IMR-90 (cell line): ENCODE measurements around the gene SLF2. TPM values are rescaled to one million over a fixed set of nuclear protein-coding genes. Genes with fewer than 3 reads are reported as not detected.

ENCODE experiments used
- ATAC-seq: fragments of 200-7000 bp; cut with Tn5 transposase; 2 replicates; pipeline ENCODE4 v1.9.1; 2020; ENCODE audit warnings: low read depth, mild to moderate bottlenecking, moderate library complexity
- BruUV-seq: library from RNA; stranded (reverse); fragments of 400-500 nt; replicated peaks from 2 replicates; lab custom pipeline; 2021; lab: Mats Ljungman, UMichigan
- CTCF ChIA-PET: fragments of 300-600 bp; formaldehyde crosslinking; extraction: SDS; loops from one replicate; lab custom pipeline; 2021; ENCODE audit warnings: antibody characterized with exemption; lab: Yijun Ruan, JAX
- POLR2A ChIA-PET: fragments of 300-600 bp; sonication (Branson Sonifier 250); formaldehyde crosslinking; loops from one replicate; lab custom pipeline; 2022; ENCODE audit warnings: antibody characterized with exemption; ENCODE audit not compliant: unreplicated experiment; lab: Charles Lee
- DNase-seq: peaks from one replicate; pipeline ENCODE4 v3.0.0; 2013
- H2AFZ ChIP-seq: replicated peaks from 2 replicates; pipeline ENCODE3; 2013; ENCODE audit warnings: low read length, mild to moderate bottlenecking; ENCODE audit not compliant: poor library complexity
- H2AK5ac ChIP-seq: 2 replicates; pipeline ENCODE4 v1.6.1; 2013; ENCODE audit warnings: low read depth, low read length, inconsistent platforms
- H2AK9ac ChIP-seq: replicated peaks from 2 replicates; pipeline ENCODE3; 2013; ENCODE audit warnings: mild to moderate bottlenecking, low read depth, low read length, moderate library complexity; ENCODE audit not compliant: poor library complexity
- H2BK120ac ChIP-seq: 2 replicates; pipeline ENCODE4 v1.6.1; 2013; ENCODE audit warnings: low read depth, low read length, inconsistent platforms
- H2BK15ac ChIP-seq: 3 replicates; pipeline ENCODE4 v1.6.1; 2013; ENCODE audit warnings: low read depth, low read length, inconsistent platforms
- H2BK20ac ChIP-seq: 2 replicates; pipeline ENCODE4 v1.6.1; 2013; ENCODE audit warnings: low read depth, mild to moderate bottlenecking, inconsistent platforms, low read length, moderate library complexity
- H2BK5ac ChIP-seq: 2 replicates; pipeline ENCODE4 v1.6.1; 2013; ENCODE audit warnings: mild to moderate bottlenecking, low read depth, low read length, inconsistent platforms; ENCODE audit not compliant: poor library complexity, severe bottlenecking
- H3K14ac ChIP-seq: replicated peaks from 2 replicates; pipeline ENCODE4 v1.6.1; 2013; ENCODE audit warnings: low read depth, low read length, inconsistent platforms
- H3K18ac ChIP-seq: 2 replicates; pipeline ENCODE4 v1.6.1; 2013; ENCODE audit warnings: low read depth, low read length, control low read depth
- H3K23ac ChIP-seq: 2 replicates; pipeline ENCODE4 v1.6.1; 2013; ENCODE audit warnings: low read depth, low read length, inconsistent platforms
- H3K27ac ChIP-seq: 2 replicates; pipeline ENCODE4 v1.5.1; 2013; ENCODE audit warnings: mild to moderate bottlenecking, control low read depth, low read length; ENCODE audit not compliant: insufficient read depth
- H3K27me3 ChIP-seq: 2 replicates; pipeline ENCODE4 v1.6.1; 2013; ENCODE audit warnings: low read length; ENCODE audit not compliant: control insufficient read depth, insufficient read depth
- H3K36me3 ChIP-seq: 2 replicates; pipeline ENCODE4 v1.6.1; 2013; ENCODE audit warnings: low read length, mixed read lengths; ENCODE audit not compliant: control insufficient read depth, insufficient read depth
- H3K4ac ChIP-seq: 2 replicates; pipeline ENCODE4 v1.6.1; 2013; ENCODE audit warnings: low read depth, low read length, inconsistent platforms
- H3K4me1 ChIP-seq: 2 replicates; pipeline ENCODE4 v1.6.1; 2013; ENCODE audit warnings: low read length, mixed read lengths; ENCODE audit not compliant: control insufficient read depth, insufficient read depth
- H3K4me2 ChIP-seq: 2 replicates; pipeline ENCODE4 v1.6.1; 2013; ENCODE audit warnings: low read depth, mild to moderate bottlenecking, control low read depth, low read length, moderate library complexity
- H3K4me3 ChIP-seq: 2 replicates; pipeline ENCODE4 v1.5.1; 2013; ENCODE audit warnings: low read depth, mild to moderate bottlenecking, control low read depth, low read length, moderate library complexity; ENCODE audit not compliant: insufficient read depth
- H3K56ac ChIP-seq: 2 replicates; pipeline ENCODE4 v1.6.1; 2013; ENCODE audit warnings: low read length, inconsistent platforms; ENCODE audit not compliant: insufficient read depth; ENCODE audit errors: extremely low read depth
- H3K79me1 ChIP-seq, 2 experiments: 2 replicates each; pipeline ENCODE4 v1.6.1; 2013; ENCODE audit warnings: low read length in 2 of 2, inconsistent platforms in 1 of 2, low read depth in 1 of 2
- H3K9ac ChIP-seq: 2 replicates; pipeline ENCODE4 v1.6.1; 2013; ENCODE audit warnings: low read depth, low read length, control low read depth
- H3K9me1 ChIP-seq: 2 replicates; pipeline ENCODE4 v1.6.1; 2013; ENCODE audit warnings: low read length, inconsistent platforms; ENCODE audit not compliant: insufficient read depth
- H3K9me3 ChIP-seq: 2 replicates; pipeline ENCODE4 v1.6.1; 2013; ENCODE audit warnings: low read length; ENCODE audit not compliant: control insufficient read depth, insufficient read depth
- H4K20me1 ChIP-seq: 2 replicates; pipeline ENCODE4 v1.6.1; 2013; ENCODE audit warnings: low read length, inconsistent platforms; ENCODE audit not compliant: insufficient read depth
- H4K5ac ChIP-seq: 2 replicates; pipeline ENCODE4 v1.6.1; 2013; ENCODE audit warnings: mild to moderate bottlenecking, low read depth, low read length, control low read depth
- H4K8ac ChIP-seq, 2 experiments: 2 replicates each; pipeline ENCODE4 v1.6.1; 2013; ENCODE audit warnings: low read depth in 2 of 2, low read length in 2 of 2, control low read depth in 1 of 2, inconsistent platforms in 1 of 2
- H4K91ac ChIP-seq: 2 replicates; pipeline ENCODE4 v1.6.1; 2013; ENCODE audit warnings: low read depth, low read length, inconsistent platforms; ENCODE audit not compliant: insufficient read depth
- BHLHE40 ChIP-seq: fragments of 150-350 bp; IDR thresholded peaks from 2 replicates; pipeline ENCODE4 v1.6.1; 2016; ENCODE audit warnings: mild to moderate bottlenecking, low read depth, low read length
- CEBPB ChIP-seq: IDR thresholded peaks from 2 replicates; pipeline ENCODE4 v1.6.1; 2012; ENCODE audit warnings: low read depth, low read length, improper control_type of control experiment
- CTCF ChIP-seq: conservative IDR thresholded peaks from 2 replicates; pipeline ENCODE4 v1.5.1; 2012; ENCODE audit warnings: mild to moderate bottlenecking, low read depth, low read length, improper control_type of control experiment
- ELK1 ChIP-seq: fragments of 150-350 bp; IDR thresholded peaks from 2 replicates; pipeline ENCODE4 v1.6.1; 2016; ENCODE audit warnings: low read depth, mild to moderate bottlenecking, low read length, moderate library complexity, borderline replicate concordance
- FOS ChIP-seq: fragments of 150-350 bp; IDR thresholded peaks from 2 replicates; pipeline ENCODE4 v1.6.1; 2016; ENCODE audit warnings: low read depth, low read length
- MAFK ChIP-seq: IDR thresholded peaks from 2 replicates; pipeline ENCODE4 v1.6.1; 2012; ENCODE audit warnings: low read depth, low read length, improper control_type of control experiment
- MAZ ChIP-seq: IDR thresholded peaks from 2 replicates; pipeline ENCODE4 v1.6.1; 2012; ENCODE audit warnings: low read depth, mild to moderate bottlenecking, low read length, improper control_type of control experiment, moderate library complexity, borderline replicate concordance
- MXI1 ChIP-seq: IDR thresholded peaks from 2 replicates; pipeline ENCODE4 v1.6.1; 2012; ENCODE audit warnings: low read depth, mild to moderate bottlenecking, low read length, moderate library complexity, borderline replicate concordance
- NFE2L2 ChIP-seq: fragments of 150-350 bp; IDR thresholded peaks from 2 replicates; pipeline ENCODE4 v1.6.1; 2016; ENCODE audit warnings: low read depth, mild to moderate bottlenecking, low read length
- POLR2A ChIP-seq: IDR thresholded peaks from 2 replicates; pipeline ENCODE4 v1.6.1; 2012; ENCODE audit warnings: mild to moderate bottlenecking, low read depth, low read length
- RAD21 ChIP-seq: IDR thresholded peaks from 2 replicates; pipeline ENCODE4 v1.6.1; 2012; ENCODE audit warnings: low read length, improper control_type of control experiment
- RCOR1 ChIP-seq: IDR thresholded peaks from 2 replicates; pipeline ENCODE4 v1.6.1; 2012; ENCODE audit warnings: mild to moderate bottlenecking, low read length, improper control_type of control experiment; ENCODE audit not compliant: insufficient replicate concordance
- RFX5 ChIP-seq: IDR thresholded peaks from 2 replicates; pipeline ENCODE4 v1.8.0; 2012; ENCODE audit warnings: low read depth, mild to moderate bottlenecking, low read length, moderate library complexity
- SMC3 ChIP-seq: fragments of 150-350 bp; IDR thresholded peaks from 2 replicates; pipeline ENCODE4 v1.6.1; 2016; ENCODE audit warnings: low read depth, mild to moderate bottlenecking, antibody characterized with exemption, low read length, moderate library complexity
- USF2 ChIP-seq: fragments of 150-350 bp; IDR thresholded peaks from 2 replicates; pipeline ENCODE4 v1.6.1; 2017; ENCODE audit warnings: mild to moderate bottlenecking, antibody characterized with exemption, low read length, low read depth
- WGBS, 2 experiments: methylation state at CpG; one replicate each; pipeline versions ENCODE4 v1.1.5 to v1.1.7; 2013; ENCODE audit warnings: missing lambda C conversion rate in 2 of 2; ENCODE audit not compliant: insufficient read length in 1 of 2; ENCODE audit errors: extremely low coverage in 2 of 2; 5-methylcytosine and 5-hydroxymethylcytosine counted together
- dilution Hi-C: fragments of 300-500 bp; cut with HindIII; formaldehyde crosslinking; loops from one replicate; pipeline ENCODE4 v1.14.3; 2018; ENCODE audit warnings: low sequenced_read_pairs; ENCODE audit not compliant: unreplicated experiment
- in situ Hi-C: fragments of 300-500 bp; cut with MboI; formaldehyde crosslinking; loops from 3 replicates; pipeline ENCODE4 v1.14.3; 2019; ENCODE audit warnings: low sequenced_read_pairs, inconsistent platforms, mixed read lengths
- intact Hi-C: fragments of 100-400 bp; cut with micrococcal nuclease; formaldehyde crosslinking; loops from 2 replicates; pipeline ENCODE4 v1.10.0; 2022
- polyA plus RNA-seq, 3 experiments: library from polyadenylated mRNA; depleted of rRNA; stranded (reverse); fragments of >200 nt; gene quantifications; 2 replicates each; pipeline ENCODE4 v1.2.3, GENCODE V29; 2012; ENCODE audit warnings: low replicate concordance in 1 of 3
- total RNA-seq: library from RNA; depleted of rRNA; stranded (reverse); fragments of >200 nt; gene quantifications from 2 replicates; pipeline ENCODE4 v1.2.3, GENCODE V29; 2012

SLF2 gene
- total and polyA plus RNA-seq, 2 of the 4 experiments (the other 2 are of a cell fraction): 8.5 to 21.7 TPM

- dilution Hi-C loops (no loop called here), intact Hi-C loops (loop anchor here (5.0 kb wide), 1 partner anchor 34 kb away; no protein-coding TSS in a partner anchor), in situ Hi-C loops (loop anchor here (25.0 kb wide), 1 partner anchor 884 kb away; the partner anchor contains the start of gene OGA)
- Histone ChIP-seq H3K56ac (no peak overlapping the region), H3K79me1 (peaks cover 21 to 39% of the 10 kb centered on the region in 2 experiments), H2BK120ac (no peak overlapping the region), H3K4ac (no peak overlapping the region), H2BK5ac (peak overlapping the region; percentile 70), H2BK20ac (no peak overlapping the region), H2BK15ac (no peak overlapping the region), H3K27me3 (no peaks in the 10 kb centered on the region), H3K9ac (no peak overlapping the region), H4K20me1 (no peaks in the 10 kb centered on the region), H4K8ac (no peak overlapping the region; a peak in 1 of 4 replicates), H3K4me1 (peaks cover 5% of the 10 kb centered on the region), H2AK9ac (no peak overlapping the region), H3K23ac (no peak overlapping the region), H3K27ac (no peak overlapping the region; the same call in 1 of the 2 replicates), H4K91ac (no peak overlapping the region), H3K4me3 (no peak overlapping the region), H2AK5ac (no peak overlapping the region), H4K5ac (no peak overlapping the region), H3K14ac (no peak overlapping the region), H3K36me3 (peaks cover 50% of the 10 kb centered on the region), H2AFZ (no peak overlapping the region), H3K9me1 (no peaks in the 10 kb centered on the region), H3K9me3 (no peaks in the 10 kb centered on the region), H3K4me2 (no peak overlapping the region), H3K18ac (no peak overlapping the region)
- DNase-seq (no peak), ATAC-seq (peak; percentile 40; the same call in 1 of the 2 replicates)
- BruUV-seq: no TSS peak
- no peak for TF ChIP-seq MAFK
- no peak for TF ChIP-seq FOS
- no peak for TF ChIP-seq BHLHE40
- no peak for TF ChIP-seq RFX5
- no peak for TF ChIP-seq POLR2A
- TF ChIP-seq MXI1: no peak
- TF ChIP-seq MAZ: no peak
- TF ChIP-seq USF2: no peak
- no peak for TF ChIP-seq CEBPB
- no peak for TF ChIP-seq RCOR1
- TF ChIP-seq RAD21: no peak
- no peak for TF ChIP-seq SMC3
- TF ChIP-seq CTCF: no peak
- TF ChIP-seq NFE2L2: no peak
- no peak for TF ChIP-seq ELK1
- no CpG with 5 or more reads among the region's 1 CpG for WGBS, 2 experiments
- ChIA-PET POLR2A (no interaction called here), CTCF (no interaction called here)
Observed at GRCh38 chr10:100928039-100928438, 15.3 kb downstream of the SLF2 start.
